SK-N-SH treated with all-trans-retinoic acid at 6 μM for 48 hours (cell line): ENCODE results near the gene NCAM2.

ENCODE experiments used
- ARNTL ChIP-seq: fragments of 450-650 bp; formaldehyde crosslinking; IDR thresholded peaks from 2 replicates; pipeline ENCODE4 v1.5.0; 2020; ENCODE audit warnings: low read depth, mild to moderate bottlenecking, moderate library complexity, borderline replicate concordance
- ESRRG ChIP-seq: fragments of 250-450 bp; sonication (Bioruptor Pico); IDR thresholded peaks from 2 replicates; pipeline ENCODE4 v1.6.1; 2021; ENCODE audit warnings: mild to moderate bottlenecking
- GLIS3 ChIP-seq: fragments of 250-450 bp; sonication (Bioruptor Pico); IDR thresholded peaks from 2 replicates; pipeline ENCODE4 v1.5.0; 2020; ENCODE audit warnings: mild to moderate bottlenecking, moderate library complexity
- ISL1 ChIP-seq: fragments of 250-450 bp; sonication (Bioruptor Pico); IDR thresholded peaks from 2 replicates; pipeline ENCODE4 v2.1.2; 2022; ENCODE audit warnings: mild to moderate bottlenecking, moderate library complexity
- PATZ1 ChIP-seq: fragments of 250-450 bp; sonication (Bioruptor Pico); IDR thresholded peaks from 2 replicates; pipeline ENCODE4 v1.8.0; 2020; ENCODE audit warnings: mild to moderate bottlenecking, moderate library complexity, borderline replicate concordance
- POU6F1 ChIP-seq: fragments of 250-450 bp; sonication (Bioruptor Pico); IDR thresholded peaks from 2 replicates; pipeline ENCODE4 v1.8.0; 2021; ENCODE audit warnings: low read depth, mild to moderate bottlenecking, moderate library complexity, borderline replicate concordance
- RARB ChIP-seq: fragments of 250-450 bp; sonication (Bioruptor Pico); IDR thresholded peaks from 2 replicates; pipeline ENCODE4 v1.8.0; 2021; ENCODE audit warnings: mild to moderate bottlenecking, moderate library complexity
- TOX ChIP-seq: fragments of 250-450 bp; sonication (Bioruptor Pico); IDR thresholded peaks from 2 replicates; pipeline ENCODE4 v1.8.0; 2021; ENCODE audit warnings: mild to moderate bottlenecking, moderate library complexity, borderline replicate concordance
- ZC3H10 ChIP-seq: fragments of 250-450 bp; sonication (Bioruptor Pico); IDR thresholded peaks from 2 replicates; pipeline ENCODE4 v1.5.1; 2021; ENCODE audit warnings: mild to moderate bottlenecking, moderate library complexity
- ZFP3 ChIP-seq: fragments of 250-450 bp; sonication (Bioruptor Pico); IDR thresholded peaks from 2 replicates; pipeline ENCODE4 v1.5.0; 2020; ENCODE audit warnings: mild to moderate bottlenecking, moderate library complexity
- ZFP30 ChIP-seq: fragments of 450-650 bp; formaldehyde crosslinking; IDR thresholded peaks from 2 replicates; pipeline ENCODE4 v1.5.0; 2022; ENCODE audit warnings: mild to moderate bottlenecking, moderate library complexity
- ZNF565 ChIP-seq: fragments of 450-650 bp; formaldehyde crosslinking; conservative IDR thresholded peaks from 2 replicates; pipeline ENCODE4 v1.5.0; 2020; ENCODE audit warnings: low read depth, mild to moderate bottlenecking, moderate library complexity
- ZNF70 ChIP-seq: fragments of 450-650 bp; formaldehyde crosslinking; IDR thresholded peaks from 2 replicates; pipeline ENCODE4 v1.5.0; 2020; ENCODE audit warnings: mild to moderate bottlenecking, moderate library complexity
- ZNF8 ChIP-seq: fragments of 450-650 bp; formaldehyde crosslinking; IDR thresholded peaks from 2 replicates; pipeline ENCODE4 v1.5.0; 2020; ENCODE audit warnings: mild to moderate bottlenecking, moderate library complexity

- no peak for TF ChIP-seq ZFP3 (CRISPR knock-in tag)
- TF ChIP-seq ZNF8 (CRISPR knock-in tag): no peak
- no peak for TF ChIP-seq PATZ1
- TF ChIP-seq POU6F1 (CRISPR knock-in tag): no peak
- no peak for TF ChIP-seq ZFP30
- no peak for TF ChIP-seq TOX (CRISPR knock-in tag)
- TF ChIP-seq ZNF565: no peak
- TF ChIP-seq GLIS3 (CRISPR knock-in tag): no peak
- no peak for TF ChIP-seq RARB (CRISPR knock-in tag)
- TF ChIP-seq ISL1 (CRISPR knock-in tag): no peak
- no peak for TF ChIP-seq ESRRG (CRISPR knock-in tag)
- TF ChIP-seq ZNF70 (CRISPR knock-in tag): no peak
- no peak for TF ChIP-seq ARNTL
- TF ChIP-seq ZC3H10 (CRISPR knock-in tag): no peak
Measured at GRCh38 chr21:21434944-21435343, 436.7 kb downstream of the NCAM2 start.
